Ovary (tissue), 3 donors: ENCODE data around the gene RGS7.

Experiments
- CTCF ChIP-seq, 3 donors: fragments of 450-650 bp in 2 of 3; fragments of 200-600 bp in 1 of 3; IDR thresholded peaks; one replicate each; pipeline versions ENCODE4 v1.5.1 to v1.8.0; 2016 to 2022; ENCODE audit warnings: antibody characterized with exemption in 3 of 3, mild to moderate bottlenecking in 1 of 3
- POLR2A ChIP-seq: fragments of 450-650 bp; IDR thresholded peaks from one replicate; pipeline ENCODE4 v1.6.1; 2017; ENCODE audit warnings: antibody characterized with exemption, mild to moderate bottlenecking, moderate library complexity
- donor health status: DM: no; HTN: no; CAD: no.

GRCh38 chr1:240737766-240738265 lies 619.2 kb downstream of the RGS7 start:
- TF ChIP-seq CTCF (IDR thresholded peaks at IDR 0.05) (no peak), POLR2A (no peak)
